ENCODE data around the gene LMNA.

DNA sequence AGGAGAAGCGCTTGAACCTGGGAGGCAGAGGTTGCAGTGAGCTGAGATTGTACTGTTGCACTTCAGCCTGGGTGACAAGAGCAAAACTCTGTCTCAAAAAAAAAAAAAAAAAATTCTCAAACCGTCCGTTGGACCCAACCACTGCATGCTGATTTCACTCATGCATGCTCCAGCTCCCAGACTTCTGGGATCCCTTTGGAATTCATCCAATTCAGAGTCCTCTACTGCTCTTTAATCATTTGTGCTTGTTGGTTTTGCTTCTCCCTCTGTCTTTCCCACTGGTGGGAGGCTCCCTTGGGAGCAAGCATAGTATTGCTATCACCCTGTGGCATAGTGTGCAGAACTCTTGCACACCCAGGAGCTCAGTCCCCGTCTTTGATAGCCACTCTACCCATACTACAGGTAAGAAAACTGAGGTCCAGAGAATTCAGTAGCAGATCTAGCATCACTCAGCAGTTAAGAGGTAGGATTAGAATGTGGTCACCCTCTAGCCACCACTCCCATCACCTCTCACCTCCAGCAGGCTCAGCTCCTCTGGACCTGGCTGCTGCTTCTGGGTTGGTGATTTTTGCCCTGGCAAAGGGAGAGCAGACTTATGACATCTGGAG lies 3.1 kb upstream of the LMNA start:
- TF ChIP-seq, protein P1, sequence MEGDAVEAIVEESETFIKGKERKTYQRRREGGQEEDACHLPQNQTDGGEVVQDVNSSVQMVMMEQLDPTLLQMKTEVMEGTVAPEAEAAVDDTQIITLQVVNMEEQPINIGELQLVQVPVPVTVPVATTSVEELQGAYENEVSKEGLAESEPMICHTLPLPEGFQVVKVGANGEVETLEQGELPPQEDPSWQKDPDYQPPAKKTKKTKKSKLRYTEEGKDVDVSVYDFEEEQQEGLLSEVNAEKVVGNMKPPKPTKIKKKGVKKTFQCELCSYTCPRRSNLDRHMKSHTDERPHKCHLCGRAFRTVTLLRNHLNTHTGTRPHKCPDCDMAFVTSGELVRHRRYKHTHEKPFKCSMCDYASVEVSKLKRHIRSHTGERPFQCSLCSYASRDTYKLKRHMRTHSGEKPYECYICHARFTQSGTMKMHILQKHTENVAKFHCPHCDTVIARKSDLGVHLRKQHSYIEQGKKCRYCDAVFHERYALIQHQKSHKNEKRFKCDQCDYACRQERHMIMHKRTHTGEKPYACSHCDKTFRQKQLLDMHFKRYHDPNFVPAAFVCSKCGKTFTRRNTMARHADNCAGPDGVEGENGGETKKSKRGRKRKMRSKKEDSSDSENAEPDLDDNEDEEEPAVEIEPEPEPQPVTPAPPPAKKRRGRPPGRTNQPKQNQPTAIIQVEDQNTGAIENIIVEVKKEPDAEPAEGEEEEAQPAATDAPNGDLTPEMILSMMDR (IDR thresholded peaks at IDR 0.05) = no peak
- TF ChIP-seq EP300 (IDR thresholded peaks at IDR 0.05) (peak in 1 of 2 donors; percentile 16), POLR2A (IDR thresholded peaks at IDR 0.05) (no peak)
